H1 (cell line): Measurements from ENCODE around the gene SLC15A1. TPM values are rescaled to one million over a fixed set of nuclear protein-coding genes. Genes with fewer than 3 reads are reported as not detected.
A peak's percentile ranks its signal among the peaks of the same experiment; 100 is the strongest.

Source experiments
- CTCF ChIA-PET: fragments of 300-600 bp; sonication (Branson Sonifier 250); formaldehyde crosslinking; loops from one replicate; lab custom pipeline; 2021; ENCODE audit not compliant: partially characterized antibody; lab: Charles Lee
- POLR2A ChIA-PET: fragments of 300-600 bp; sonication (Branson Sonifier 250); formaldehyde crosslinking; loops from one replicate; lab custom pipeline; 2021; ENCODE audit warnings: inconsistent platforms; ENCODE audit not compliant: partially characterized antibody; lab: Charles Lee
- DNase-seq, 2 experiments: peaks; one replicate each; pipeline versions ENCODE4 v3.0.0 to v3.0.0-alpha.2; 2010 to 2022; ENCODE audit warnings: low spot score in 2 of 2, low read depth in 1 of 2, mixed read lengths in 1 of 2
- FAIRE-seq: peaks from 2 replicates; lab custom pipeline; 2011; peaks lifted over from hg19 to GRCh38; lab: Jason Lieb, UNC
- H2AFZ ChIP-seq: 2 replicates; pipeline ENCODE4 v1.8.1; 2012; ENCODE audit warnings: low read length, inconsistent platforms
- H2AK5ac ChIP-seq: 2 replicates; pipeline ENCODE4 v1.6.1; 2013; ENCODE audit warnings: low read depth, low read length
- H2BK120ac ChIP-seq: replicated peaks from 2 replicates; pipeline ENCODE3; 2013; ENCODE audit warnings: low read depth, low read length, inconsistent platforms
- H2BK12ac ChIP-seq: 2 replicates; pipeline ENCODE4 v1.6.1; 2013; ENCODE audit warnings: low read depth, low read length
- H2BK15ac ChIP-seq: 2 replicates; pipeline ENCODE4 v1.6.1; 2013; ENCODE audit warnings: low read length
- H2BK20ac ChIP-seq: 2 replicates; pipeline ENCODE4 v1.6.1; 2013; ENCODE audit warnings: low read length
- H2BK5ac ChIP-seq: 2 replicates; pipeline ENCODE4 v1.6.1; 2013; ENCODE audit warnings: low read depth, low read length
- H3K14ac ChIP-seq: 2 replicates; pipeline ENCODE4 v1.6.1; 2013; ENCODE audit warnings: inconsistent platforms; ENCODE audit not compliant: insufficient read length
- H3K18ac ChIP-seq: 2 replicates; pipeline ENCODE4 v1.6.1; 2013; ENCODE audit warnings: low read length; ENCODE audit errors: extremely low read depth
- H3K23ac ChIP-seq: 2 replicates; pipeline ENCODE4 v1.6.1; 2013; ENCODE audit warnings: inconsistent platforms; ENCODE audit not compliant: insufficient read length
- H3K23me2 ChIP-seq: 2 replicates; pipeline ENCODE4 v1.6.1; 2013; ENCODE audit warnings: low read depth, low read length
- H3K27ac ChIP-seq: 2 replicates; pipeline ENCODE4 v1.6.1; 2011; ENCODE audit warnings: low read depth, low read length, inconsistent platforms
- H3K27me3 ChIP-seq, 4 experiments: replicated peaks in 1 of 4; 1 replicate in 1 of 4; 2 replicates in 3 of 4; pipeline versions ENCODE4 v1.6.1 to v1.8.1; 2011 to 2013; ENCODE audit warnings: low read length in 3 of 4, mild to moderate bottlenecking in 3 of 4, inconsistent platforms in 2 of 4, mixed read lengths in 2 of 4, moderate library complexity in 1 of 4; ENCODE audit not compliant: control insufficient read depth in 3 of 4, insufficient read depth in 3 of 4; ENCODE audit errors: extremely low read depth in 1 of 4
- H3K36me3 ChIP-seq, 4 experiments: 2 replicates each; pipeline versions ENCODE4 v1.6.1 to v1.8.1; 2011 to 2013; ENCODE audit warnings: mild to moderate bottlenecking in 4 of 4, low read length in 3 of 4, moderate library complexity in 2 of 4, control low read depth in 1 of 4, inconsistent platforms in 1 of 4; ENCODE audit not compliant: insufficient read depth in 4 of 4, control insufficient read depth in 2 of 4
- H3K4ac ChIP-seq: replicated peaks from 2 replicates; pipeline ENCODE3; 2013; ENCODE audit warnings: low read length, low read depth, mixed read lengths, inconsistent platforms; ENCODE audit not compliant: insufficient read length
- H3K4me1 ChIP-seq, 4 experiments: replicated peaks in 1 of 4; 1 replicate in 1 of 4; 2 replicates in 3 of 4; pipeline versions ENCODE4 v1.6.1 to v1.8.1; 2011 to 2013; ENCODE audit warnings: low read length in 3 of 4, inconsistent platforms in 2 of 4, mixed read lengths in 1 of 4; ENCODE audit not compliant: insufficient read depth in 4 of 4, control insufficient read depth in 3 of 4
- H3K4me2 ChIP-seq, 2 experiments: 2 replicates each; pipeline versions ENCODE4 v1.6.1 to v1.8.1; 2011 to 2013; ENCODE audit warnings: low read depth in 2 of 2, low read length in 2 of 2, control low read depth in 1 of 2, inconsistent platforms in 1 of 2, mild to moderate bottlenecking in 1 of 2; ENCODE audit not compliant: insufficient read depth in 1 of 2
- H3K4me3 ChIP-seq, 4 experiments: fragments of 200-600, 300-600 bp in 1 of 4; sonication (generic), shearing (Covaris generic), sonication (Bioruptor Twin) in 1 of 4; 2 replicates each; pipeline versions ENCODE4 v1.5.1 to v1.8.1; 2011 to 2016; ENCODE audit warnings: low read length in 4 of 4, low read depth in 3 of 4, control low read depth in 2 of 4, inconsistent platforms in 2 of 4, mild to moderate bottlenecking in 2 of 4, mixed read lengths in 1 of 4, moderate library complexity in 1 of 4; ENCODE audit not compliant: insufficient read depth in 2 of 4; ENCODE audit errors: extremely low read depth in 1 of 4
- H3K56ac ChIP-seq: replicated peaks from 2 replicates; pipeline ENCODE3; 2013; ENCODE audit warnings: low read depth, mild to moderate bottlenecking, mixed read lengths, low read length, inconsistent platforms; ENCODE audit not compliant: insufficient read length
- H3K79me1 ChIP-seq: 2 replicates; pipeline ENCODE4 v1.6.1; 2013; ENCODE audit warnings: low read depth, low read length, control low read depth
- H3K79me2 ChIP-seq, 2 experiments: 2 replicates each; pipeline versions ENCODE4 v1.6.1 to v1.8.1; 2012 to 2013; ENCODE audit warnings: low read length in 2 of 2, mild to moderate bottlenecking in 2 of 2, inconsistent platforms in 1 of 2; ENCODE audit not compliant: insufficient read depth in 2 of 2, control insufficient read depth in 1 of 2
- H3K9ac ChIP-seq, 4 experiments: replicated peaks in 1 of 4; 1 replicate in 1 of 4; 2 replicates in 3 of 4; pipeline versions ENCODE4 v1.6.1 to v1.8.1; 2011 to 2013; ENCODE audit warnings: low read depth in 3 of 4, low read length in 3 of 4, control low read depth in 2 of 4, mild to moderate bottlenecking in 2 of 4, moderate library complexity in 2 of 4, inconsistent platforms in 1 of 4; ENCODE audit errors: extremely low read depth in 1 of 4
- H3K9me3 ChIP-seq, 2 experiments: 2 replicates each; pipeline versions ENCODE4 v1.6.1 to v1.8.1; 2012 to 2013; ENCODE audit warnings: mild to moderate bottlenecking in 2 of 2, moderate library complexity in 2 of 2, control low read depth in 1 of 2, inconsistent platforms in 1 of 2, low read depth in 1 of 2, low read length in 1 of 2, mixed read lengths in 1 of 2; ENCODE audit not compliant: insufficient read depth in 2 of 2
- H4K20me1 ChIP-seq, 2 experiments: replicated peaks in 1 of 2; 2 replicates each; pipeline versions ENCODE3 to v1.8.1; 2011 to 2013; ENCODE audit warnings: inconsistent platforms in 2 of 2, low read length in 2 of 2, mild to moderate bottlenecking in 1 of 2; ENCODE audit not compliant: insufficient read depth in 2 of 2, control insufficient read depth in 1 of 2
- H4K5ac ChIP-seq: 2 replicates; pipeline ENCODE4 v1.6.1; 2013; ENCODE audit warnings: low read length, low read depth, mixed read lengths, inconsistent platforms; ENCODE audit not compliant: insufficient read length
- H4K8ac ChIP-seq: 2 replicates; pipeline ENCODE4 v1.8.0; 2013; ENCODE audit warnings: mild to moderate bottlenecking, moderate library complexity, low read length, inconsistent platforms; ENCODE audit not compliant: insufficient read depth; ENCODE audit errors: extremely low read depth
- H4K91ac ChIP-seq: replicated peaks from 2 replicates; pipeline ENCODE3; 2013; ENCODE audit warnings: low read length, mixed read lengths, inconsistent platforms; ENCODE audit not compliant: insufficient read length
- CHD1 ChIP-seq: IDR thresholded peaks from 2 replicates; pipeline ENCODE4 v1.6.1; 2012; ENCODE audit warnings: low read depth, low read length, improper control_type of control experiment
- EP300 ChIP-seq, 2 experiments: IDR thresholded peaks; 1 replicate in 1 of 2; 2 replicates in 1 of 2; pipeline ENCODE4 v1.6.1; 2011 to 2012; ENCODE audit warnings: low read depth in 2 of 2, low read length in 2 of 2, mild to moderate bottlenecking in 2 of 2, borderline replicate concordance in 1 of 2, inconsistent platforms in 1 of 2, moderate library complexity in 1 of 2
- MAX ChIP-seq: IDR thresholded peaks from 2 replicates; pipeline ENCODE4 v1.6.1; 2012; ENCODE audit warnings: inconsistent platforms
- ZNF274 ChIP-seq: IDR thresholded peaks from 2 replicates; pipeline ENCODE4 v1.7.0; 2012; ENCODE audit warnings: low read length, borderline replicate concordance; ENCODE audit errors: extremely low read depth
- WGBS, 2 experiments: shearing (Covaris generic) in 1 of 2; methylation state at CpG; one replicate each; pipeline versions ENCODE4 v1.1.6 to v1.1.7; 2013 to 2015; ENCODE audit warnings: low lambda C conversion rate in 2 of 2, mixed read lengths in 2 of 2, inconsistent platforms in 1 of 2, low coverage in 1 of 2, missing lambda C conversion rate in 1 of 2; ENCODE audit not compliant: insufficient replicate concordance in 2 of 2, insufficient coverage in 1 of 2, insufficient read length in 1 of 2; ENCODE audit errors: extremely low coverage in 1 of 2, missing lambda C conversion rate in 1 of 2; 5-methylcytosine and 5-hydroxymethylcytosine counted together
- polyA plus RNA-seq, 7 experiments: library from polyadenylated mRNA; depleted of rRNA in 3 of 7; stranded (reverse) in 5 of 7; unstranded in 2 of 7; fragments of >200 nt in 5 of 7; fragments of 200-250 nt in 2 of 7; gene quantifications; 1 replicate in 5 of 7; 2 replicates in 1 of 7; 4 replicates in 1 of 7; pipeline versions ENCODE4 v1.2.1 to v1.2.3, GENCODE V29; 2011 to 2013; ENCODE audit warnings: missing spikeins in 2 of 7, mixed read lengths in 2 of 7
- total RNA-seq: library from RNA; stranded (reverse); fragmentation: NEBNext Ultra II Directional; extraction: Animal tissue kit (Norgen Biotek cat#: 25700); gene quantifications from 2 replicates; pipeline ENCODE4 v1.2.1, GENCODE V29; 2021

Gene SLC15A1
- total and polyA plus RNA-seq, 2 of the 8 experiments (the other 6 are each of a cell fraction or from before 2014, with no cell fraction given), result 1.3 to 2.4 TPM

GRCh38 chr13:98688373-98688772 lies 64.1 kb downstream of the SLC15A1 start:
- Histone ChIP-seq H3K27ac (no peak overlapping the region), H3K9ac (no peak overlapping the region), H4K8ac (no peak overlapping the region), H3K36me3 (no peaks in the 10 kb centered on the region), H2AFZ (no peak overlapping the region), H3K79me1 (no peaks in the 10 kb centered on the region; the same call in 1 of the 2 replicates), H4K20me1 (no peaks in the 10 kb centered on the region), H3K4ac (no peak overlapping the region), H3K27me3 (no peaks in the 10 kb centered on the region), H3K56ac (no peak overlapping the region), H3K18ac (no peak overlapping the region), H3K79me2 (no peaks in the 10 kb centered on the region), H2BK15ac (no peak overlapping the region), H3K23ac (no peak overlapping the region), H2BK20ac (no peak overlapping the region), H2AK5ac (no peak overlapping the region), H3K9me3 (no peaks in the 10 kb centered on the region), H2BK5ac (no peak overlapping the region), H3K23me2 (no peaks in the 10 kb centered on the region), H2BK120ac (no peak overlapping the region), H3K4me3 (peak overlapping the region in 2 of 4 experiments; percentile 11 to 25; a peak in 1 of 8 replicates), H4K5ac (peak overlapping the region; percentile 73), H3K4me2 (peak overlapping the region; percentile 15 to 18; a peak in 2 of 4 replicates), H4K91ac (no peak overlapping the region), H3K4me1 (peaks cover 0 to 14% (median 8%) of the 10 kb centered on the region in 4 experiments; a peak in 4 of 7 replicates), H2BK12ac (no peak overlapping the region), H3K14ac (no peak overlapping the region)
- WGBS, 2 experiments, result 18% methylated on average over 2 of the region's 2 CpGs; no CpG with 5 or more reads in 1 of the 2 experiments
- ChIA-PET POLR2A (interaction anchor here (0.8 kb wide), 1 partner anchor 15 kb away, joined by 3 read pairs; no protein-coding TSS in a partner anchor), CTCF (interaction anchor here (1.4 to 5.2 kb wide), 2 partner anchors 11 to 15 kb away, joined by 3 to 32 read pairs; no protein-coding TSS in a partner anchor)
- peak; percentile 39 for FAIRE-seq
- DNase-seq, result no peak
- no peak for TF ChIP-seq MAX
- peak in 1 of 2 experiments; percentile 7; a peak in 1 of 3 replicates for TF ChIP-seq EP300 (IDR thresholded peaks at IDR 0.05; ENCODE audit: borderline replicate concordance in 1 of 2, low read depth in 2 of 2, low read length in 2 of 2)
- no peak for TF ChIP-seq ZNF274
- no peak for TF ChIP-seq CHD1
